HG03095 (cell line): ENCODE data around the gene MYH9.
"Not testable (repeated sequence)": the region's sequence is repeated elsewhere in the genome, so short reads cannot be mapped to it uniquely, and the experiment has no call there.

ENCODE experiments used
- ATAC-seq: cut with Tn5 transposase; IDR thresholded peaks from one replicate; pipeline ENCODE4 v1.9.1; 2021; ENCODE audit warnings: moderate library complexity; ENCODE audit not compliant: unreplicated experiment

The MYH9 gene

DNA sequence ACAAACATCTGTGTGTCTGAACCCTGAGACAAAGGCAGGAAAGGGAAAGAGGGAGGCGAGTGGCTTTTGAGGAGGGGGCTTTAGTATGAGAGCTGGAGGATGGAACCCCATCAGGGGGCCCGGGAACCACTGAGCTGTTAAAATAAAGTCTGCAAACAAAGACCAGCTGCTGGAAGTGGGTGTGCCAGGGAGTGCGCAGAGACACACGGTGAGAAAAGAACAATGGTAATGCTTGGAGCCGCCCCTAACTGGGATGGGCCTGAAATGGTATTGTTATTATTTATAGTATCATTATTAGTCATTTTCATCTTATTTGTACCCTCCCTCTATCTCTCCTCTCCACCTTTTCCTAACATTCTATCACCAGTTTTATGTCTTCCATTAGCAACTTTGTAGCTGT lies 132.2 kb downstream of the MYH9 start:
- not testable (repeated sequence) for ATAC-seq

DNA sequence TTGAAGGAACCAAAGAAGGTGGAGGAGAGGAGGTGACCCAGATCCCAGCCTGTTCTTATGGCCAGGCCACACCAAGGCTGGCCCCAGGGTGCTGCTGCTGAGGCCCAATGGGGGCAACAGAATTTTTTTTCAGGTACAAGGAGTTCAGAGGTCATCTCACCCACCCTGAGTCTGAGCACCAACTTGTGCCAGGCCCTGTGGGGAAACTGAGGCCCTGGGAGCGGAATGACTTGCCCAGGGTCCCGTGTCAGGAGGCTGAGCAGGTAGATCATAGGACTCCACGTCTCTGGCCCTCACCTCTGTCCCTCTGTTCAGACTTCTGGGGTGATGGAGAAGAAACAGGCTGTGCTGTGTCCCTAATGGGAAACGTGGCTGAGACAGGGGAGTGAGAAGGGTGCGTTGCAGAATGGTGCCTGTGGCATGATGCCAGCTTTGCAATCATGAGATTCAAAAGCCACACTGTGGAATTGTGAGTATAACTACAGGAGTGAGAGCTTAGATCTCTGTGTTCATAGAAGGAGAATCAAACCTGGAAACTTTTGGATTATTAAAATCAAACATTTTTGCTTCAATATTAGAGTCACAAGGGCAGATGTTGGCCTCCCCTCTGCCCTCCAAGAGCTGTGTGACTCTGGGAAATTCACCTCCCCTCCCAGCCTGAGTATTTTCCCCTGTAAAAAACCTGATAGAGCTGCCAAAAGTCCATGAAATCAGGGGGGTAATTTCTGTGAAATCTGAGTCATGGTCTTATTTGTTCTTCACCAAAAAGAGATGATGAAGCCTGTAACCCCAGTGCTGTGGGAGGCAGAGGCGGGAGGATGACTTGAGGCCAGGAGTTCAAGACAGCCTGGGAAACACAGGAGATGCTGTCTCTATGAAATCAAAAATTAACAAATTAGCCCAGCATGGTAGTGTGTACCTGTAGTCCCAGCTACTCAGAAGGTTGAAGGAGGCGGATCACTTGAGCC lies 134.0 kb downstream of the MYH9 start:
- ATAC-seq: no peak

DNA sequence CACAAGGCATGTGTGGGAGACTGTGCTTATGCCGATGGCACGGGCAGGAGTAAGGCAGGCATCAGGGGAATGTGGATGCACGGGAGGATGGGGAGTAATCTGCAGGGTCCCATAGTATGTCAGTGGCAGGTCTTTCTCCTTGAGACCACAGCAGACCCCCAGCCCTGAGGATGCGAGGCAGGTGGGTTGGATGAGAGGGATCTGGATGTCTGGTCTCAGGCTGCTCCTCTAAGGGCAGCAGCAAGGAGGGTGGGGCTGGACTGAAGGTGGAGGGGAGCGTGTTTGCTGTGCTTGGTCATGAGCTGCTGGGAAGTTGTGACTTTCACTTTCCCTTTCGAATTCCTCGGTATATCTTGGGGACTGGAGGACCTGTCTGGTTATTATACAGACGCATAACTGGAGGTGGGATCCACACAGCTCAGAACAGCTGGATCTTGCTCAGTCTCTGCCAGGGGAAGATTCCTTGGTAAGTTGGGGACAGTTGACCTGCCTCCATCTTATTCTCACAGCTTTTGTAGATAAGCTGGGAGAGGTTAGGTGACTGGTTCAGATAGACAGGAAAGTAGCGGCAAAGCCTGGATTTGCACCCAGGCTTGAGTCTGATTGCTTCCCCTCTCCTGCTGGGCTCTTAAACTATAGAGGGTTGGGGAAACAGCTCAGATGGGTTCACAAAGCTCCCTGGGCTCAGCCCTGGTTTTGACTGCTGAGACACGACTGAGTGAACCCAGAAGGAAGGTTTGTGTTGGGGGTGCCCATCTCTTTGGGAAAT lies 134.8 kb downstream of the MYH9 start, which contains the start of gene APOL1:
Gene APOL1 (plus strand): TSS at position 380 of the 769 bp plus-strand sequence. CDS start 1,823 bp downstream, outside the sequence.
- ATAC-seq: no peak

DNA sequence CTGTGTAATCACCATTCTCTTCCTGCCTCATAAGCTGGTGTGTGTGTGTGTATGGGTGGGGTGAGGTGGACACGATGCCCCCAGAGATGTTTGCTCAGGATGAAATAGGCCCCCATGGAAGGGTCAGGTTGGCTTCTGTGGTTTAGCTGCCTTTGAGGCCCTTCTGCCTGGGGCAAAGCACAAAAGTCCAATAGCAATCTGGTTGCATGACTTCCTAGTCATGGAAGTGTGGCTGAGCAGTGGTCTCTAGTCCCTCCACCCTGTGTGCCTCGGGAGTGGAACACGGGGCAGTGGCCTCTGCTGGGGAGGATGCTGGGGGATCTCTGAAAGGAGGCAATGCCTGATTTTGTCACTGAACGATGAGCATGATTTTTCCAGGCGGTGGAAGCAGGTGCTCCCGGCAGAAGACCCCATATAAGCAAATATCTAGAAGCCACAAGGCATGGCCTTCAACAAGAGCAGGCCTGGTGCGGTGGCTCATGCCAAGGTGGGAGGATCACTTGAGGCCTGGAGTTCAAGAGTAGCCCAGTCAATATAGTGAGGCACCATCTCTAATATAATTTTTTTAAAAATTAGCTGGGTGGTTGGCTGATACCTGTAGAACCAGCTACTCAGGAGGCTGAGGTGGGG lies 135.7 kb downstream of the MYH9 start:
- not testable (repeated sequence) for ATAC-seq

DNA sequence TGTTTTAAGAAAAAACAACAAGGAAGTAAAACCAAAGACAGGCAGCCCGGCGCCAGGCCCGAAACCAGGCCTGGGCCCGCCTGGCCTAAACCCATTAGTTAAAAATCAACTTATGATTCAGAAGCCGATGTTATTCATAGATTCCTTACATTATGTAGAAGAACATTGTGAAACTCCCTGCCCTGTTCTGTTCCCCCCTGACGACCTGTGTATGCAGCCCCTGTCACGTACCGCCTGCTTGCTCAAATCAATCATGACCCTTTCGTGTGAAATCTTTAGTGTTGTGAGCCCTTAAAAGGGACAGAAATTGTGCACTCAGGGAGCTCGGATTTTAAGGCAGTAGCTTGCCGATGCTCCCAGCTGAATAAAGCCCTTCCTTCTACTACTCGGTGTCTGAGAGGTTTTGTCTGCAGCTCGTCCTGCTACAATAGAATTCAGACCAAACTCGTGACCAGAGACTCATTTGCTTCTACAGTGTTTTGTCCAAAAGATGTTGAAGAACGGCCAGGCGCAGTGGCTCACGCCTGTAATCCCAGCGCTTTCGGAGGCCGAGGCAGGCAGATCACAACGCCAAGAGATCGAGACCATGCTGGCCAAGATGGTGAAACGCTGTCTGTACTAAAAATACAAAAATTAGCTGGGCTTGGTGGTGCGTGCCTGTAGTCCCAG lies 137.3 kb downstream of the MYH9 start:
- ATAC-seq: not testable (repeated sequence)

DNA sequence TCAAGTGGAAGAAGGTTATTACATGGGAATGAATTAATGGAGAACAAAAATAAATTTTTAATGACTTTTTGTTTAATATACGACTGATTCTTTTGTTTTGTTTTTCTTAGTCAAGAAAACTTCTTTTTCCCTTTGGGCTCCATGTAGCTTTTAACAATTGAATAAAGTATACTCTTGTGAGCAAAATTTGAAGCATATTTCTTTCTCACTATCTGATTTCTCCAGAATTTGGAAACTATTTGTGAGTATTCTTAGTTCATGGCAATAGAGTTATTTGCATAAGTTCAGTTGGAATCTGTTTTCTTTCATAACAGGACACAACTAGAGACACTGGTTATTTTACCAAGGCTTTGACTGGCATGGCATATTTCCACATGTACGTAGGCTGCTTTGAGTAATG lies 138.6 kb downstream of the MYH9 start:
- ATAC-seq: no peak

DNA sequence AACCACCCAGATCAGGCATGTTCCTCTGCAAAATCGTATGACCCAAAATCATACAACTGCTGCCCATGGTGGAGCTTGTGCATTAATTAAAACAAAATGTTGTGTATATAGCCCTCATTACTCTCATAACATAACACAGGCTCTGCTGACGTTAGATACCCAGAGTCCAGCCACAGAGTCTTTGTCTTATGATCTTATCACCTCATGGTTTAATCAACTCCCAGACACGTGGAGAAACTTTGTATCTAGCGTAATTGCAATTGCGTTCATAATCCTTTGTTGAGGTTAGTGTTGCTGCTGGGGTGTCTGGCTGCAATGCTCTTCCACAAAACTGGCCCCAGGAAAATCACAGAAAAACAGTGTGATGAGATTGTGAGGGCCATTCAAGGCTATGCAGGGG lies 139.8 kb downstream of the MYH9 start:
- no peak for ATAC-seq

DNA sequence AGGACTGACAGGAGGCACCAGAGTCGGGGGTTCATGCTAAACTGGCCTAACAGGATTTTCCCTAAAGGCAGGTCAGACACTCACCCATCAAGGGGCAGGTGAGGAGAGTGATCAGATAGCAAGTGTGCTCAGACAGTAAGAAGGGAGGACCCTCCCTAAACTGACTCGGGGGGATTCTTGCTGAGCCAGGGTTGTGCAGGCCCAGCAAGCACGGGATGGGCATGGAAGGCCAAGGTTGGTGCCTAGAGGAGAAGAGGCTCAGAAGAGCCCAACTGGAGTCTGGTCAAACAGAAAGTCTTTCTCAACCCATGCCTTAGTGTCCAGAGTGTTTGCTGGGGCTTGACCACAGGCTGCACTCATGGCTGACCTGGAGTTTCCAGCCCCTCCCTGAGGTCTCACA lies 141.0 kb downstream of the MYH9 start:
- ATAC-seq: no peak

DNA sequence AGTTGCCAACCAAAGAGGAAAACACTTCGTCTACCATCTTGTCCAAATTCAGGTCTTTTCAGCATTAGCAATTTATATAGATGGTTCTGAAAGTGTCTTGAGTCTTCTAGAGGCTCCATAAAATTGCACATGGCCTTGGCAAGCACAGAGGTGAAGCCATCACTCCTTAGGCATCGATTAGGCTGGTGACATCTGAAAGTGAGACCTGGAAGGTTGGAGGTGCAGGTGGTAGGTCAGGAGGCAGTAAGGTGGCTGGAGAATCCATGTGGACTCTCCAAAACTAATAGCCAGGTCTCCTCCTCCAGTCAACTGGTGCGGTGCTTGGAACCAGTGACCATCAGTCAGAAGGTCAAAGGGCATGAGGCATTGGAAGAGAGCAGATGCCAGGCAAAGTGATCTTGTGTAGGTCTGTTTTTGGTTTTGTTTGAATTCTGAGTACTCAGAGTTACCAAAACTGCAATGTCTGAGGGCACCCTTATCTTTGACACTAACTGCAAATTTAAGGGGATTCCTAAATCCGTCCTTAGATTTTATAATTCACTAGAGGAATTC lies 141.9 kb downstream of the MYH9 start:
- no peak for ATAC-seq

DNA sequence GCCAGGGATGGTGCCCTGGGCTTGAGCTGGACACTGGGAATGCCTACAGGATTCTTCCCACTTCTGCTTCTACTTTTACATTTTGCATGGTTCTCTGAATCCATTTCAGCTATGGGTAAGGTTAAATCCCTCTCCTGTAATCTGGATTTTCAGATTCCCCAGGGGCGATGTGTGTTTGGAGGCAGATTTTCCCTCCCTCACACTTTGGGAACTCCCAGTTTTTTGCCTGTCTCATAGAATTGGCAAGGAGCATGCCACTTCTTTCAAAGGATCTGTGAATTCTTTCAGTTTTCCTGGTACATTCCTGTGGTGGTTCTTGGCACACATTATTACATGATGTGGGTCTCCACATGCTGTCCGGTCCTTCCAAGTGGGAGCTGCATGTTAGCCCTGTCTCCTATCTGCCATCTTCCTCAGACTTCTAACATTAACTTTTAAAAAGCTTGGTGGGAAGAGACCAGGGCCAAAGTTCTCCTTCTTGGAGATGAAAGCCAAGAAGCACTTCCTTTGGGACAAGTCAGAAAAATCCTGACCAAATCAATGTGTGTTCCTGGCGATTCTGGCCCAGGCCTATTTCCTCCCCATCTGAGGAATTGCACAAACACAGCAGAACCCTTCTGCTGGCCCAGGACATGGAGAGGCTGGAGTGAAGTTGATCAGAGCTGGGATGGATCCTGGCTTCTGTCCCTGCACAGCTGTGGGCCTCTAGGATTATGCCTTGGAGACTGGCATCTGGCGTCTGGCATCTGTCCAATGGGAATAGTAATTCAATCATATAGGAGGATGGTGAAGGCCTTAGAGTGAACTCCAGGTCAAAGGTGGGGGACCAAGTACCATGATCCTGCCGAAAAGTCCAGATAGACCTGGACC lies 143.0 kb downstream of the MYH9 start:
- no peak for ATAC-seq

DNA sequence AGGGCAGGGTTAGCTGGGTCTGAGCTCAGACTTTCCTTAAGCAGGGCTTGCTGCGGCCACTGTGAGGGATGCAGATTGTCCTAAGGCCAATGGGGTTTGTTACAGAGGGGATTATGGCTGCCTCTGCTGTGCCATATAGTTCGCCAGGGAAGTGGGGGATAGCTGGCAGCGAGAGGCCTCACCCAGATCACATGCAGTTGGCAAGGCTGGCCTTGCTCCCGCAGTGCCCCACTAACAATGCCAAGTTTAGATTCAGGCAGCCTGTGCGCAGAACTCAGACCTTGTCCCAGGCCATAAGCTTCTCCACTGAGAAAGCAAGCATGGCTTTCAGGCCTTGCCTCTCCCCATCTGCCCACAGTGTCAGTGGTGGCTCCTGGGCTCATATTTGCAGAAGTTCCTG lies 143.8 kb downstream of the MYH9 start:
- ATAC-seq: no peak

DNA sequence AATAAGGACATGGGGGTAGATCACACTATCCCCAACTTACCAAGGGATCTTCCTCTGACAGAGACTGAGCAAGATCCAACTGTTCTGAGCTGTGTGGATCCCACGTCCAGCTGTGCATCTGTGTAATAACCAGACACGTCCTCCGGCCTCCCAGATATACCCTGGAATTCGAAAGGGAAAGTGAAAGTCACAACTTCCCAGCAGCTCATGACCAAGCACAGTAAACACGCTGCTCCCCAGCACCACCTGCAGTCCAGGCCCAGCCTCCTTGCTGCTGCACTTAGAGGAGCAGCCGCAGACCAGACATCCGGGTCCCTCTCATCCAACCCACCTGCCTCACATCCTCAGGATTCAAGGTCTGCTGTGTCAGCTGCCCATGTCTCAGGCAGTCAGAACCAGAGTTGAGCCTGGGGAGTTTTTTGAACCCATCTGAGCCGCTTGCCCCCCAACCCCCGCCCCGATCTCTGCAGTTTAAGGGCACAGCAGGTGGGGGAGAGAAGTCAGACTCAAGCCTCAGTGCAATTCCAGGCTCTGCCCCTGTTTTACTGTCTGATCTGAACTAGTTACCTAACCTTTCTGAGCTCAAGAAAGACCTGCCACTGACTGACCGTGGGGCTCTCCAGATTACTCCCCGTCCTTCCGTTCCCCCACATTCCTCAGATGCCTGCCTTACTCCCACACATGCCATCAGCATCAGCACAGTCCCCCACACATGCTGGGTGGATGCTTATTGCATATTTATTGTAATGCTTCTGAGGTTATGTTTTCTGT lies 148.2 kb downstream of the MYH9 start, which contains the start of gene APOL2:
Gene APOL2 (minus strand): TSS at position 127 of the 771 bp plus-strand sequence. CDS start 6,365 bp downstream, outside the sequence.
- peak; percentile 92 for ATAC-seq

DNA sequence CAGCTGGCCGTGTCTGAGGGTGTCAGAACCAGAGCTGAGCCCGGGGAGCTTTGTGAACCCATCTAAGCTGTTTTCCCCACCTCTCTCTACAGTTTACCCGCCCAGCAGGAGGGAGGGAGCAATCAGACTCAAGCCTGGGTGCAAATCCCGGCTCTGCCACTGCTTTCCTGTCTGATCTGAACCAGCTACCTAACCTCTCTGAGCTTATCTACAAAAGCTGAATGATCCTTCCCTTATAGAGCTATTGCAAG lies 148.7 kb downstream of the MYH9 start:
- peak; percentile 3 for ATAC-seq

DNA sequence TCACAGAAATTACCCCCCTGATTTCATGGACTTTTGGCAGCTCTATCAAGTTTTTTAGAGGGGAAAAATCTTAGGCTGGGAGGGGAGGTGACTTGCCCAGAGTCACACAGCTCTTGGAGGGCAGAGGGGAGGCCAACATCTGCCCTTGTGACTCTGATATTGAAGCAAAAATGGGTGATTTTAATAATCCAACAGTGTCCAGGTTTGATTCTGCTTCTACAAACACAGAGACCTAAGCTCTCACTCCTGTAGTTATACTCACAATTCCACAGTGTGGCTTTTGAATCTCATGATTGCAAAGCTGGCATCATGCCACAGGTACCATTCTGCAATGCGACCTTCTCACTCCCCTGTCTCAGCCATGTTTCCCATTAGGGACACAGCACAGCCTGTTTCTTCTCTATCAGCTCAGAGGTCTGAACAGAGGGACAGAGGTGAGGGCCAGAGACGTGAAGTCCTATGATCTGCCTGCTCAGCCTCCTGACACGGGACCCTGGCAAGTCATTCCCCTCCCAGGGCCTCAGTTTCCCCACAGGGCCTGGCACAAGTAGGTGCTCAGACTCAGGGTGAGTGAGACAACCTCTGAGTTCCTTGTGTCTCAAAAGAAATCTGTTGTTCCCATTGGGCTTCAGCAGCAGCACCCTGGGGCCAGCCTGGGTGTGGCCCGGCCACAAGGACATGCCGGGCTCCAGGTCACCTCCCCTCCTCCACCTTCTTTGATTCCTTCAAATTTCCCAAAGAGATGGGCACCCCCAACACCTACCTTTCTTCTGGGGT lies 149.2 kb downstream of the MYH9 start:
- no peak for ATAC-seq

DNA sequence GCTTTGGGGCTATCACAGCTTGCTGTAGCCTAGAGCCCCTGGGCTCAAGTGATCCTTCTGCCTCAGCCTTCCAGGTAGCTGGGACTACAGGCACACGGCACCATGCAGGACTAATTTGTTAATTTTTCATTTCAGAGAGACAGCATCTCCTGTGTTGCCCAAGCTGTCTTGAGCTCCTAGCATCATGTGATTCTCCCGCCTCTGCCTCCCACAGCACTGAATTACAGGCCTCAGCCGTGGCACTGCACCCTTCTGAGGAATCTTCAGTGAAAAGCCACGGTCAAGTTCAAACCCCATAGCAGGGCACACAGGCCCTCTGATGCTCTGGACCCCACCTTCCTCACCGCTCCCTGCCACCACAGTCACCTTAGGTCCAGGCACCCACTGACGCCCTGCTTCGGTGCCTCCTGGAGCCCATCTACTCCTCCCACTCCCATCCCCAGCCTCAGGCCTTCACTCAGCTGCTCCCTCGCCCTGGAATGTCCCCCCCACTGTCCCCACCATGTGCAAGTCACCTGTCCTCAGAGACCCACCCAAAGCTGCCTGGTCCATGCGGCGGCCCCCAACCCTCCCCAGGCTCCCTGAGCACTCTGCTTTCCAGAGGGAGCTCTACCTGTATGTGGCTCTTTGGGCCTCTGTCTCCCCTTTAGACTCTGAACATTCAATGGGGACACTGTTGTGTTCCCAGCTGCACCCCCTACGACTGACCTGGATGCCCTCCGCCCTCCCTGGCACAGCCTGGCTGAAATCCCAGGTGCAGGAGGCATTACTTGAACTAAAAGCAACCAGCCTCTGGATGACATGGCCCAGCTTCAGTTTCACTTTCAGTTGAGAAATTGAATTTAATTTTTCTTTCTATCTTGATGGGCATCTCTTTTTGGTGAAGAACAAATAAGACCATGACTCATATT lies 150.1 kb downstream of the MYH9 start:
- no peak for ATAC-seq

DNA sequence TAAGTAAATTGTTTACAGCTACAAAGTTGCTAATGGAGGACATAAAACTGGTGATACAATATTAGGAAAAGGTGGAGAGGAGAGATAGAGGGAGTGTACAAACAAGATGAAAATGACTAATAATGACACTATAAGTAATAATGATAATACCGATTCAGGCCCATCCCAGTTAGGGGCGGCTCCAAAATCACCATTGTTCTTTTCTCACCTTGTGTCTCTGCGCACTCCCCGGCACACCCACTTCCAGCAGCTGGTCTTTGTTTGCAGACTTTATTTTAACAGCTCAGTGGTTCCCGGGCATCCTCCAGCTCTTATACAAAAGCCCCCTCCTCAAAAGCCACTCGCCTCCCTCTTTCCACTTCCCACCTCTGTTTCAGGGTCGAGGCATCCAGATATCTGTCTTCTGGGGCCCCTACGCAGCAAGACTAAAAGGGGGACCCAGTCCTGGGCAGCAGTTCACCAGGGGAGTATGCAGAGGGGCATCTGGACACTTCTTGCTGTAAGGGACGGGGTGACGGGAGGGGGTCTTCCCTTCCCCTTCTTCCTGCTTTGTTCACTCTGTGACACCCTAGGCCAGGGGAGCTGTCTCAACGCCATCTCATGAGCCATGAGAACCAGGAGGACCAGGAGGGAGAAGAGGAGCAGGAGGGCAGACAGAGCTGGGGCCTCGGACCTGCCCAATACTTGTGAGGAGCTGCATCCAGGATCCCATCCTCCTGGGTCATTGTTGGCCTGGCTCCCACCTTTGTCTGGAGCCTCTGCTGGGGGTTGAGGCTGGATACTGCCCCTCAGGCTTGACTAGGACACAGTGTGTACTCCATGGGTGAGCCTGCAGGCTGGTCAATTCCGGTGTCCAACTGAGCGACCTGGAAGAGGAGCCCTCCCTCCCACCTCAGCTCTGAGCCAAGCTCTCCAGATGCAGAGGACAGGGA lies 151.1 kb downstream of the MYH9 start:
- no peak for ATAC-seq
